ENCODE data around the gene IL22RA1. TPM values are rescaled to one million over a fixed set of nuclear protein-coding genes. Genes with fewer than 3 reads are reported as not detected.
A peak's percentile ranks its signal among the peaks of the same experiment; 100 is the strongest.

IL22RA1 gene
- total and polyA plus RNA-seq, 10 of the 15 experiments (the other 5 are each of a cell fraction or from before 2014, with no cell fraction given) = not detected

- TF ChIP-seq ETV6 (conservative IDR thresholded peaks at IDR 0.05 in 1 of 2, IDR thresholded peaks at IDR 0.05 in 1 of 2; ENCODE audit: borderline replicate concordance in 1 of 2, low read depth in 1 of 2) (no peak), ATF2 (IDR thresholded peaks at IDR 0.05; ENCODE audit: low read length) (peak; percentile 78; the same call in 1 of the 2 replicates), RUNX3 (IDR thresholded peaks at IDR 0.05; ENCODE audit: low read length) (peak; percentile 82), ZSCAN29 (IDR thresholded peaks at IDR 0.05) (no peak), MEF2A (IDR thresholded peaks at IDR 0.05; ENCODE audit: insufficient read depth, low read depth, low read length) (peak; percentile 52; the same call in 1 of the 2 replicates), CEBPB (IDR thresholded peaks at IDR 0.05; ENCODE audit: borderline replicate concordance in 1 of 2, low read depth in 2 of 2, low read length in 2 of 2) (no peak), PBX3 (IDR thresholded peaks at IDR 0.05; ENCODE audit: insufficient replicate concordance, low read depth, low read length) (no peak), ASH2L (IDR thresholded peaks at IDR 0.05; ENCODE audit: borderline replicate concordance, low read depth) (no peak), TBL1XR1 (IDR thresholded peaks at IDR 0.05; ENCODE audit: low read depth, low read length) (no peak), ZBED1 (IDR thresholded peaks at IDR 0.05; ENCODE audit: borderline replicate concordance) (no peak), YBX1 (IDR thresholded peaks at IDR 0.05) (no peak), MTA3 (IDR thresholded peaks at IDR 0.05; ENCODE audit: borderline replicate concordance, low read length) (no peak), SMC3 (IDR thresholded peaks at IDR 0.05; ENCODE audit: borderline replicate concordance, low read length) (no peak), STAT3 (IDR thresholded peaks at IDR 0.05; ENCODE audit: low read depth, low read length) (no peak), NKRF (conservative IDR thresholded peaks at IDR 0.05) (no peak), IKZF1 (conservative IDR thresholded peaks at IDR 0.05) (peak; percentile 45), IKZF2 (IDR thresholded peaks at IDR 0.05) (peak; percentile 70 to 71), ESRRA (IDR thresholded peaks at IDR 0.05; ENCODE audit: low read length) (no peak), NRF1 (conservative IDR thresholded peaks at IDR 0.05; ENCODE audit: low read depth, low read length) (no peak), BCLAF1 (IDR thresholded peaks at IDR 0.05) (no peak), GABPA (IDR thresholded peaks at IDR 0.05; ENCODE audit: low read depth) (0 out of 2 replicates have a peak, but pooled peaks have one; percentile 11), IRF4 (IDR thresholded peaks at IDR 0.05; ENCODE audit: low read depth, low read length) (peak; percentile 80; the same call in 1 of the 2 replicates), YY1 (IDR thresholded peaks at IDR 0.05; ENCODE audit: low read depth, low read length) (0 out of 2 replicates have a peak, but pooled peaks have one; percentile 14), BCL11A (IDR thresholded peaks at IDR 0.05; ENCODE audit: low read depth, low read length) (0 out of 2 replicates have a peak, but pooled peaks have one; percentile 38), DPF2 (IDR thresholded peaks at IDR 0.05) (peak; percentile 31), JUNB (IDR thresholded peaks at IDR 0.05) (peak; percentile 89), ZNF622 (IDR thresholded peaks at IDR 0.05) (no peak)
Measured at GRCh38 chr1:24191860-24192259, 48.9 kb upstream of the IL22RA1 start (continued).
